GM19023 (cell line): Measurements from ENCODE around the gene RPS21.
"Not testable (repeated sequence)": the region's sequence is repeated elsewhere in the genome, so short reads cannot be mapped to it uniquely, and the experiment has no call there.

Experiments used
- ATAC-seq: cut with Tn5 transposase; IDR thresholded peaks from one replicate; pipeline ENCODE4 v1.9.1; 2021; ENCODE audit warnings: mild to moderate bottlenecking, moderate library complexity; ENCODE audit not compliant: unreplicated experiment

RPS21 gene

GRCh38 chr20:62364911-62365736 lies 21.8 kb upstream of the RPS21 start:
- no peak for ATAC-seq

DNA sequence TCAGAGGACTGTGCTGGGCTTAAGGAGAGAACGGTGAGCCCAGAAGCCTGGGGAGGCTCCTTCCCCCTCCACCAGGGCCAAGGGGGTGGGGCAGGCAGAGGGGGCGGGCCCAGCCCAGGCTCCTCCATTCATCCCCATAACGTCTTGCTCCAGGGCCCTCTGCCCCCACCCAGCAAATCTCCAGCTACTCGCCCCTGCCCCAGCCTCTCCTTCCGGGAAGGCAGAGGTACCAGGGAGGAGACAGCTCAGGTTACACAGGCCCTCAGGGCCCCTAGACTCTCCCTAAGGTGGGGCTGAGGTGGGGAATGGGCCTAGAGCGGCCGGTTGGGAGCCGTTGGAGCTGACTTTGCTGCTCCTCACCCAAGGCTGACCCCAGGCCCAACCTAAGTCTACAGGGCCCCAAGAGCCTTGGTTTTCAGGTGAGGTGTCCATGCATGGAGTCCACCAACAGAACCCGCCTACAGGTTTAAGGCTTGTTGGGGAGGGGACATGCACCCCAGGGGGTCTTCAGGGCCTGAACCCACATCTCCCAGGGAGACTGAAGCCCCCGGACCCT lies 21.0 kb upstream of the RPS21 start:
- ATAC-seq, result no peak

DNA sequence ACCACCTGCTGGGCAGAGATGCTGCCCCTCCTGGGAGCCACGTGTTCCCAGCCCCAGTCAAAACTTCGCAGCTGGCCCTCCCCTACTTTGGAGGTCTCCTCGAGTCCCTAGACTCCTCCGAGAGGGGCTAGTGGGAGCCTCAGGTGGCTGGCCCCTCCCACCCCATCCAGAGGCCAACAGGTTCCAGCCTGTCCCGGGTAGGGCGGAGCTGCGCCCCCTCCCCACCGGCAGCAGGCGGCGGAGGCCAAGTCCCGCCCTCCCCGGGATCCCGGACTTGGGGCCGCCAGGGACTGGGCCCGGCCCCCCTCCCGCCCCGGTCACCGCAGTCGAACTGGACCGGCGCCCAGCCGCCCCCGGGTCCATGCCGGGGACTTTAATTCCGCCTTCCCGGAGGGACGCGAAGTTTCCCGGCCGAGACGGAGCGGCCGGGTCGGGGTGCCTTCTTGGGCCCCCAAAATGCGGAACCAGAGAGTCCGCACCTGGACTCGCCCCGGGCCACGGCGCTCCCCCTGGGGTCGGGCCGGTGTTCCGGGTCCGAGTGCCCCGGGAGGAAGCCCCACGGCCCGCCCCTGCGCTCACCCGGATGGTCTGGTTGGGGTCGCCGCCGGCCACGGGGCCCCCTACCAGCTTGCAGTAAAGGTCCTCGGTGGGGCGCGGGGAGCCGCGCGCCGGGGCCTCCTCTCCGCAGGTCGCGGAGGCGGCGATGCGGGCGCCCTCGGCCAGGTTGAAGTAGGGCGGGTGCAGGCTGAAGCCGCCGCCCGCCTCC lies 20.4 kb upstream of the RPS21 start:
- ATAC-seq, result no peak

GRCh38 chr20:62367136-62367632 lies 19.7 kb upstream of the RPS21 start, which contains the start of gene LAMA5:
LAMA5 (minus strand) TSS chr20:62367312; CDS start chr20:62367245, 67 bp downstream.
- ATAC-seq, result no peak

GRCh38 chr20:62367633-62368391 lies 19.1 kb upstream of the RPS21 start:
- ATAC-seq, result no peak

- no peak for ATAC-seq
These were observed 18.4 kb upstream of the RPS21 start for GRCh38 chr20:62368392-62368975.

GRCh38 chr20:62368976-62369814 lies 17.7 kb upstream of the RPS21 start:
- ATAC-seq, result no peak

GRCh38 chr20:62369815-62370114 lies 17.1 kb upstream of the RPS21 start:
- ATAC-seq, result no peak

DNA sequence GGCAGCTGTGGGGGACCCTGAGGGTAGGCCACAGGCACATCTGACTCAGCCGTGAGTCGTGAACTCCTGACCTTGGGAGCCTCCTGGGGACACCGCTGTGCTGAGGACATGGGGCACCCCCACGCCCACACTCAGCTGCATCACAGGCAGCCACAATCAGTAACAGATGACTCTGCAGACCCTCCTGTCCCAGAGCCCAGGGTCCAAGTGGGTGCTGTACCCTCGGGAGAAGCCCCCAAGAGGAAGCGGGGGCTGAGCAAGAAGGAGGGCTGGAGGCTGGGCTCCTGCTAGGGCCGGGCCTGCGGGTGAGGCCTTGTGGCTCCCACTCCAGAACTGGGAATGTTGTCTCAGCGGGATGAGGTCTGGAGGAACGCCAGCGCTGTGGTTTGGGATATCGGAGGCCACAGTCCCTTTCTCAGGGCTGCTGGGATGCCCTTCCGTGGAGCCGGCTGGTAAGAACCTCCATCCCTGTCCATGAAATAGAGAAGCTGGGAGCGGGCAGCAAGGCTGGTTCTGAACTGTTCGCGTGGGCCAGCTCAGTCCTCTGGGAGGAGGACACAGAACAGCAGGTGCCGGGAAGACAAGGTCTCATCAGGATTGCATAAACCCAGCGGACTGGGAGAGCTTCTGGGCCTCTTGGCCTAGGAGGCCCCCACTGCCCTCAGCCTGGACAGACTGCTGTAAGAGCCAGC lies 16.6 kb upstream of the RPS21 start:
- ATAC-seq, result no peak

DNA sequence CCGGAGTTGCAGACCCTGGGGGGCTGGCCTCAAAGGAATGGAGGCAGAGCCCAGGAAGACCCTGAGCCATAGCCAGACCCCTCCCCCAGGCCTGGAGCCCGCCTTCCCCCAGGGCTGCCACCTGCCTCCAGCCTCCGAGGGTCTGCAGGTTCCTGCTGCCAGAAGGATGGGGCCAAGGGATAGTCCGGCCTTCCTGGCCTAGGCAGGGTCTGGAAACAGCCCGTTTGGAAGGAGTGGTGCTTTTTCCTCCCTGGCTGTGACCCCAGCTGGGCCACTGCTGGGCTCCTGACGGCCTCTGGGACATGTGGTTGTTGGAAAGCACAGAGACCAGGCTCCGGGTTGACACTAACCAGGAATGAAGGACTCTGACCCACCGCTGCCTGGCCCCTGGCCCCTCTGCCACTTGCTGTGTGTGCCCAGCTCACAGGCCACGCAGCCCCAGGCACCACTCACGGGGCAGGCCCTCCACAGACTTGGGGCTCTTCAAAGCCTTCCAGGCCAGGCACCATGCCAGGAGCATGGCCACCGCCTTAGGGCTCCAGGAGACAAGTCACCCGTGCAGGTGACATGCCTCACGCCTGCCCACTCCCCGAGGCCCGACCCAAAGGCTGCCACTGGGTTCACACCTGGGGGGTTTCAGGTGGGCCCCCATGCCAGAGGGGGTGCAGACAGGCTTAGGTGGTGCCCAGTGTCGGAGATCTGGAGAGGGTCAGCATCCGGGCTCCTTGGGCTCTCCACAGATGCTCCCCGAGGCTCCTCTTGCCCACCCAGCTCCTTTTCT lies 15.9 kb upstream of the RPS21 start:
- no peak for ATAC-seq

DNA sequence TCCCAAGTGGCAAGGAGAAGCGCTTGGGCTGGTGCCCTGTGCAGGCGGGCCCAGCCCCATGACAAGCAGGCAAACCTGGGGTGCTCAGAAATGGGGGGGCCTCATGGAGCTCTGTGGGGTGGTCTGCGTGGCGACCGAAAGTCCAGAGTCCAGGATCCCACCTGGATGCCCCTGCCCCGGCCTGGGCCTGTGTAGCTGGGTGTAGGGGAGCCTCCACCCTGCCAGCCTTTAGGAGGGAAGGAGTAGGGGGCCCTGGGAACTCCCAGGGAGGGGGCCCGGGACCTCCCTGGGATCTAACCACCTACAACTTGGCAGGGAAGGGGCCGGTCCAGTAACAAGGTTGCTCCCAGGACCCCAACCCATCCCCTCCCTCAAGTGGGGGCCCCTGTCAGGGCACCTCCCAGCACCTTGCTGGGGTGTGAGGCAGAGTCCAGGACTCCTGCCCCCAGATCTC lies 15.3 kb upstream of the RPS21 start:
- ATAC-seq, result no peak

DNA sequence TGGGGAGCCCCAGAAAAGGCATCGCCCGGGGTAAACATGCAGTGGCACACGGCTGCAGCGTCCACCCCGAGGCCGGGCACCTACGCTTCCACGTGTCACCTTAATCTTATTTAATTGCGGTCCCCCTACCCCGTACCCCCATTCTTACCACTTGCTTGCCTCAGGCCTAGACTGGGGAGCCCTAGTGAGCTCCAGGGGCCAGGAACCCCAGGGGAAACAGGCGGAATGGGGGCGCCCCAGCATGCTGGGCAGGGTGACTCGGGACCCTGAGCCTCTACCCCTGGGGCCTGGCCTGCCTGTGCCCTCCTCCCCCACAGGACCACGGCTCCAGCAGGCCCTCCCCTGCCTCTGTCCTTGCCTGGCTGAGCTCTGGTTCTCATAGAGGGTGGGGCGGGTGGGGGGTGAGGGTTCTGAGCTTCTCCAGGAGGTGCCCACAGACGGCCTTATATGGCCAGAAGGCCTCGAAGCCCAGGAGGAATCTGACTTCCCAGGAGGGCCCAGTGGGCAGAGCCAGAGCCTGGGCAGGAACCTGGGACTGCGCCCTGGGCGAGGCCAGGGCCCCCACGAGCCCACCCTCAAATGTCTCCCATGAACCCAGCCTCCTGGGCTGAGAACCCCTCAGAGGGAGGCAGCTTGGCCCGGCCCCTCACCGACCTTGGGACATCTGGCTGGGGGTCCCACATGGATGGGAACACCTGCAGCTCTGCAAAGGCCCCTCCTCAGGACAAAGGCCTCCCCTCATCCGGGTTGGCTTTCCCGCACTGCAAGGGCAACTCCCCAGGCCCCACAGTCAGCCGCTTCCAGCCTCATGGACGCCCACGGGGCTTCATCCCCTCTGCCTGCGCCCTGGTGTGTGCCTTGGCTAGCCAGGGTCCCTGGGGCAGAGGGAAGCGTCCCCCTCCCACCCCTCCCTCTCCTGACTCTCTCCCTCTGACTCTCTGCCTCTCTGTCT lies 14.6 kb upstream of the RPS21 start:
- ATAC-seq, result no peak

- ATAC-seq, result not testable (repeated sequence)
These were observed 13.2 kb upstream of the RPS21 start for GRCh38 chr20:62373631-62374179.

- no peak for ATAC-seq
These were observed 12.4 kb upstream of the RPS21 start for GRCh38 chr20:62374331-62375152.

DNA sequence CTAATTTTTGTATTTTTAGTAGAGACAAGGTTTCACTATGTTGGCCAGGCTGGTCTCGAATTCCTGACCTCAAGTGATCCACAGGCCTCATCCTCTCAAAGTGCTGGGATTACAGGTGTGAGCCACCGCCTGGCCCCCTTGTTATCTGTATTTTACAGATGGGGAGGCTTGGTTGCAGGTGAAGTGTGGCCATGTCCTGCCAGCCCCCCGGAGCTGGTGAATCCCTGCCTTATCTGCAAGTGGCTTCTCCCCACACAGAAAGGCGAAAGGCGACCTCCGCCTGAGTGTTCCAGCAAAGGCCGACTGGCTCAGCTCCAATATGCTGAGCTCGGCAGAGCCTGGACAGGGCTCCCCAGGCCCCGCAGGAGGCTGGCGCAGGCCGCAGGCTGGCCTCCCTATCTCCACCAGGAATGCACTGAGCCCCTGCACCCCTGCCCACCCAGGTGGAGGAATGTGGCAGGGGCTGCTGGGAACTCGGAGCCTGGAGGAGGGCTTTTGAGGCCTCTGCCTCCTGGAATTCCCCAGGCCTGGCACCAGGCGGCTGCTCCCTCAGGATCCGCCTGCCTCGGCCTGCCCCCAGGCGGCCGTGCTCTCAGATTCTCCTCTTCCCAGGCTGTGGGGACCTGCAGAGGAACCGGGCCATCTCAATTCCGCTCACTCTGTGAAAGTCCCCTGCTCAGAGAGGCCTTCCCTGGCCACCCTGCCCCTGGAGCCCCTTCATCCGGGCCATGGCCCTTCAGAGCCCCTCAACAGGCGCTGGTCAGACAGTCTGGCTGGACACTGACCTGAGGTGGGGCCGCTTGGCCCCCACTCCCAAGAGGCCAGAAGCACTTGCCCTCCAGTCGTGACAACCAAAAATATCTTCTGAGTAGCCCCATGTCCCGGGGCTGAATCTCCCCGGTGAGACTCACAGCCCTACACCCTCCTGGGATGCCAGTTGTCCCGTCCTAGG lies 10.5 kb upstream of the RPS21 start:
- no peak for ATAC-seq
